DMS53 (cell line): ENCODE measurements around the gene GPR162.

Source experiments
- DNase-seq: peaks from one replicate; lab custom pipeline; 2025; lab: John Stamatoyannopoulos, UW

The GPR162 gene

GRCh38 chr12:6836851-6837250, 15.2 kb downstream of the GPR162 start:
- DNase-seq = no peak

- no peak for DNase-seq
Observed at GRCh38 chr12:6837370-6838060, 15.9 kb downstream of the GPR162 start.

GRCh38 chr12:6838854-6839253, 17.2 kb downstream of the GPR162 start:
- no peak for DNase-seq

- DNase-seq = peak; percentile 92
Observed at GRCh38 chr12:6839482-6840201, 18.0 kb downstream of the GPR162 start.

- no peak for DNase-seq
Observed at GRCh38 chr12:6840330-6840729, 18.7 kb downstream of the GPR162 start.

- no peak for DNase-seq
Observed at GRCh38 chr12:6840761-6841515, 19.3 kb downstream of the GPR162 start, which contains the start of gene GNB3. GNB3 (plus strand) TSS chr12:6840925; CDS start chr12:6841288, 363 bp downstream.

- DNase-seq = no peak
Observed at GRCh38 chr12:6842075-6842474, 20.5 kb downstream of the GPR162 start.

DNA sequence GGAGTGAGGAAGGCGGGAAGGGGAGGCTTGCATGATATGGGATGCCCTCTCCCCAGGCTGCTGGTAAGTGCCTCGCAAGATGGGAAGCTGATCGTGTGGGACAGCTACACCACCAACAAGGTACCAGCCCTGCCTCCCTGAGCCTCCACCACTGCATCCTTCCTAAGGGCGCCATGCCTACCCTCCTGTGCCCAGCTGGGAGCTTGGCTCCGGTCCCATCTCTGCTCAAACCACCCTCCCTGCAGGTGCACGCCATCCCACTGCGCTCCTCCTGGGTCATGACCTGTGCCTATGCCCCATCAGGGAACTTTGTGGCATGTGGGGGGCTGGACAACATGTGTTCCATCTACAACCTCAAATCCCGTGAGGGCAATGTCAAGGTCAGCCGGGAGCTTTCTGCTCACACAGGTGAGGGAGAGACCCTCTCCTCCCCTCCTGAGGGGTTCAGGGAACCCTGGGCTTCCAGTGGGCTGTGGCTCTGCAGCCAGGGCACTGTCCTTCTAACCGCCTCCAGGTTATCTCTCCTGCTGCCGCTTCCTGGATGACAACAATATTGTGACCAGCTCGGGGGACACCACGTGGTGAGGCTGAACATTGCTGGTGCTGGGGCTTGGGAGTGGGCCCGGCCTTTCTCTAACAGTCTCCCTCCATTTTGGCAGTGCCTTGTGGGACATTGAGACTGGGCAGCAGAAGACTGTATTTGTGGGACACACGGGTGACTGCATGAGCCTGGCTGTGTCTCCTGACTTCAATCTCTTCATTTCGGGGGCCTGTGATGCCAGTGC, 21.7 kb downstream of the GPR162 start:
- DNase-seq = peak; percentile 80

DNA sequence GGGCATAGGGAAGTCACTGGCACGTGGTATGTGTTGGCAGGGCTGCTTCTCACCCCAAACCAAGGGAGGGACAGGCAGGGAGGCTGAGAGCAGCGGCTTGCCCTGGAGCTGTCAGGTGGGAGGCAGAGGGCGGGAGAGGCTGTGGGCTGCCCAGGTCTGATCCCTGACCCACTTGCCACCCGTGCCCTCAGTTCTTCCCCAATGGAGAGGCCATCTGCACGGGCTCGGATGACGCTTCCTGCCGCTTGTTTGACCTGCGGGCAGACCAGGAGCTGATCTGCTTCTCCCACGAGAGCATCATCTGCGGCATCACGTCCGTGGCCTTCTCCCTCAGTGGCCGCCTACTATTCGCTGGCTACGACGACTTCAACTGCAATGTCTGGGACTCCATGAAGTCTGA, 23.8 kb downstream of the GPR162 start:
- DNase-seq = no peak

GRCh38 chr12:6846316-6846869, 24.8 kb downstream of the GPR162 start:
- no peak for DNase-seq

GRCh38 chr12:6847676-6848075, 26.1 kb downstream of the GPR162 start:
- DNase-seq = no peak

DNA sequence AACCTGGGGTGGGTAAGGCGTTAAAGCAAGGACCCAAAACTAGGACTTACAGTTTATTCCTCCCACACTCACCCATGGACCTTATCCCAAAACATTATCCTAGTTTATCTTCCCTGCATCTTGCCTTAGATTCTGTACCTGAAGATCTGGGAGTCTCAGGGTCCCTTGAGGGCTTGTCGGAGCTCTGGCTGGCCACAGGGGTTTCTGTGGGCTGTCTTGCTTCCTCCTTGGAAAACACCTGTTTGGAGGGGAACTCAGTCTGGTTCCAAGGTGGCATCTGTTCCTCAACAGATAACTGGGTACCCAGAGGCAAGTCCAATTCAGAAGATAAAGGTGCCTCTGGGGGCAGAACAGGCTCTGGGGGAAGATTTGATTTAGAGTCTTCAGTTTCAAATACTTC, 27.8 kb downstream of the GPR162 start:
- DNase-seq = no peak

DNA sequence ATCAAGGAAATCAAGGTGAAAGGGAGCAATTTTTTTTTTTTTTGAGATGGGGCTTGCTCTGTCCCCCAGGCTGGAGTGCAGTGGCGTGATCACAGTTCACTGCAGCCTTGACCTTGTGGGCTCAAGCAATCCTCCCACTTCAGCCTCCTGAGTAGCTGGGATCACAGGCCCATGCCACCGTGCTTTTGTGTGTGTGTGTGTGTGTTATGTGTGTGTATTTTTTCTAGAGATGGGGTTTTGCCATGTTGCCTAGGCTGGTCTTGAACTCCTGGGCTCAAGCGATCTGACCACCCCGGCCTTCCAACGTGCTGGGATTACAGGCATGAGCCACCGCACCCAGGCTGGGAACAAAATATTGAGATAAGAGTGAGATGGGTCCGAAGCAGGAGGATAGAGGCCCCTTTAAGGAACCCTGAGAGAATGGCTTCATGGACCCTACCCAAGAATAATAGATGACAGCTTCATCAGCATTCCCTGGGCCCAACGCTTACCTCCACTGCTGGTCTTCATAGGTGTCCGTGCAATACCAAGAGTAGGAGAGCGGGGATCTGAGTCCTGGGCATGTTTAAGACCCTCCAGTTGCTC, 28.4 kb downstream of the GPR162 start:
- DNase-seq = no peak

DNA sequence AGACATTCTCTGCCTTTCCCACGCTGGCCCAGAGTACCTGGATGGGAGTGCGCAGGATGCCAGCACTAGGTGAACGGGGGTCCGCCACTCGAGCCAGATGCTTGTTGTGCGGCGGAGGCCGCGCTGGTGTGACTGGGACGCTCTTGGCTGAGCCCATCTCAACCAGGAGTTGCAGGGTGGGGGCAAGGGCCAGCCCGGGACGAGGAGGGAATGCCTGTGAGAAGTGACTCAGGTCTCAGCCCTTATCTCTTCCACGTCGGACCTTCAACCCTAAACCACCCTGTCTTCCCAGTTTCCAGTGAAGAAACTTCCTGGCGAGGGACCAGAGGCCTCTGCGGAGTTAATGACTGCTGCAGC, 29.2 kb downstream of the GPR162 start:
- no peak for DNase-seq

GRCh38 chr12:6851153-6851920, 29.7 kb downstream of the GPR162 start, which contains the start of gene CDCA3:
CDCA3 (minus strand) TSS chr12:6851286; CDS start chr12:6850952, 334 bp downstream.
- DNase-seq = peak; percentile 100

DNA sequence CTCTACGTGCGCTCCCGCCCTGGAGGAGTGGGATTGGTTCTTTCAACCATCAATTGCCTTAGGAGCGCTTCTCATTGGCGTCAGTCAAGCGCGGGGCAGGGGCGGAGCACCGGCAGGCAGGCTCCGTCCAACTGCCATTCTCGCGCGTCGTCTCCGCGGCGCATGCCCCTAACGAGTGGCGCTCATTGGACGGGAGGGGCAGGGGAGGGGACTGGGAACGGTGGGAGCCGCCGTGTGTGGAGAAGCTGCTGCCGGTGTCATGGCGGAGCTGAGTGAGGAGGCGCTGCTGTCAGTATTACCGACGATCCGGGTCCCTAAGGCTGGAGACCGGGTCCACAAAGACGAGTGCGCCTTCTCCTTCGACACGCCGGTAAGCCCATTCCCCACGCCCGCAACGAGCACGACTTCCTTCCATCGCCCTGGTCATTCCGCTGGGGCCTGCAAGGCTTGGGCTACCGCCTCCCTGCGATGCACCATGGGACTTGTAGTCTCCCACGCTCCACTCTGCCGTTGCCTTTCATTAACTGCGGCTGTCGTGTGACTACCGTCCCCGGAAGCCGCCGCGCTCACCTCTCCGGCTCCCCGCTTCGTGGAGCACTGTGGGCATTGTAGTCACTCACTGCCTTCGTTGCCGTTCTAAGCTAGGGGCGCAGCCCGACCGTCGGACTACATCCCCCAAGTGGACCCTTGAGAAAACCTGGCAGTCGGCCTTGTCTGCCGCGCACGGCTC, 30.5 kb downstream of the GPR162 start, which contains the start of gene USP5:
USP5 (plus strand) TSS at position 230 of the 730 bp plus-strand sequence; CDS start at position 260, 30 bp downstream.
- peak; percentile 100 for DNase-seq

- peak; percentile 87 for DNase-seq
Observed at GRCh38 chr12:6852651-6853354, 31.2 kb downstream of the GPR162 start.

DNA sequence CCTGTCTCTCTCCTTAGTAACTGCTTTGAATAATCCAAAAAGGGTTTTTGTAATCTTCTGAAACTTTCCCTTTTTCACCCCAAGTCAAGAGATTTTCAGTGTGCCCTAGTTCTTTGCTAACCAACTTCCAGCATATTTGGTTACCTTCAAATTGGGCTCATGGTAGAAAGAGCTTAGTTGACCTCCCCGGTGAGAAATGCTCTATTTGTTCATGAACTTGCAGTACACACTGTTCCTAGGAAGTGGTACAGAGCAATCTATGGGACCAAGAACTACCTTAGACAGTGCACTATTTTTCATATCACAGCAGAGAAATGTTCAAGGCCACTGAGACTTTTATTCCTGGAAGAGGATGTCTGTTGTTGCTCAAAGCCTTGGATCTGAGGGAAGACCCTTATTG, 32.0 kb downstream of the GPR162 start:
- no peak for DNase-seq

DNA sequence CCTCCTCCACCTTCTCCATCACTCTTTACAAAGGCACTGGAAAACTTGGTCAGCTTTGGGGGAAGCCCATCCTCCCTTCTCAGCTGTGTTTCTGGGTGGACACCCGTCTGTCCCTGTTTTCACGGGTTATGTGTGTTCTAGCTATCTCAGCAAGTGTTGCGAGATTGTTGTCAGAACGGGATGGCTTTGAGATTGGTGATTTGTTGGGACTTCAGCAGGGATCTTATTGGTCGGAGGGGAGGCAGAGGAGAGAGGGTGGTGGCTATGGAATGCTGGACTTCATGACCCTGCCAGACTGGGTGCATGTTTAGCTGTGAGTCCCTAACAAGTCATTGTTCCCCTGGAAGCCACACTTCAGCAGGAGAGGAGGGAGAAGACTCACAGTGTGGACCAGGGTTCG, 32.4 kb downstream of the GPR162 start:
- no peak for DNase-seq
